ENCODE results near the gene ZHX3. TPM values are rescaled to one million over a fixed set of nuclear protein-coding genes. Genes with fewer than 3 reads are reported as not detected.

The ZHX3 gene
- total and polyA plus RNA-seq, 4 donors: 3.2 to 30.0 (median 8.0) TPM

DNA sequence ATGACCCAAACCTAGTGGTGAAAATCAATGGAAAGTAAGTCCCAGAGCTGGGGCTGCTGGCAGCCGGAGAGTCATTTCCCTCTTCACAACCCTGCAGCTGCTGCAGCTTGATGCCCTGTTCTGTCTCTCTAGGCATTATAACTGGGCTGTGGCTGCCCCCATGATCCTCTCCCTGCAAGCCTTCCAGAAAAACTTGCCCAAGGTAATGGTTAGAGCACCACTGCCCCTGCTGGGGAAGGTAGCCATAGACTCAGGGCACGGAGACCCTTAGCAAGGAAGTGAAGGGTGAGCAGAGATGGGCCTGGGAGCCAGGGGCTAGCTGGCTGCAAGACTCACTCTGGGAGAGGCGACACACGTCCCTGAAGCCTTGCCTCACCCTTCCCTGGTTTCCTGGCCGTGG is 35.1 kb upstream of the ZHX3 start:
- Histone ChIP-seq H3K9me3 (ENCODE audit: control insufficient read depth in 4 of 4, low read length in 3 of 4) (no peaks in the 10 kb centered on the region), H3K9ac (ENCODE audit: low read depth in 1 of 2, low read length in 2 of 2) (no peak overlapping the region), H3K36me3 (ENCODE audit: control insufficient read depth in 4 of 4, insufficient read depth in 3 of 4, low read depth in 1 of 4, low read length in 3 of 4) (peaks cover 5 to 68% (median 22%) of the 10 kb centered on the region in 4 donors), H3K27me3 (ENCODE audit: control insufficient read depth in 4 of 4, insufficient read depth in 4 of 4, low read length in 3 of 4) (no peaks in the 10 kb centered on the region), H3K4me3 (ENCODE audit: low read depth in 1 of 3, low read length in 3 of 3) (no peak overlapping the region), H3K27ac (ENCODE audit: low read depth in 1 of 2, low read length in 2 of 2) (no peak overlapping the region), H3K4me1 (ENCODE audit: control insufficient read depth in 4 of 4, insufficient read depth in 4 of 4, low read length in 3 of 4) (no peaks in the 10 kb centered on the region)
- WGBS: 88% methylated on average over 5 of the region's 5 CpGs
- no peak for TF ChIP-seq REST (IDR thresholded peaks at IDR 0.05)
- TF ChIP-seq JUND (IDR thresholded peaks at IDR 0.05): no peak
- TF ChIP-seq ATF3 (IDR thresholded peaks at IDR 0.05): no peak
- TF ChIP-seq GABPA (IDR thresholded peaks at IDR 0.05 in 1 of 2, conservative IDR thresholded peaks at IDR 0.05 in 1 of 2): no peak
- TF ChIP-seq EGR1 (IDR thresholded peaks at IDR 0.05; ENCODE audit: low read depth in 2 of 2): no peak
- no peak for TF ChIP-seq HNF4A (conservative IDR thresholded peaks at IDR 0.05)
- TF ChIP-seq HNF4G (IDR thresholded peaks at IDR 0.05): no peak
- TF ChIP-seq YY1 (IDR thresholded peaks at IDR 0.05): no peak
- no peak for TF ChIP-seq FOXA2 (IDR thresholded peaks at IDR 0.05)
- no peak for TF ChIP-seq FOXA1 (IDR thresholded peaks at IDR 0.05)
- no peak for TF ChIP-seq TAF1 (conservative IDR thresholded peaks at IDR 0.05)
- TF ChIP-seq, protein P1, sequence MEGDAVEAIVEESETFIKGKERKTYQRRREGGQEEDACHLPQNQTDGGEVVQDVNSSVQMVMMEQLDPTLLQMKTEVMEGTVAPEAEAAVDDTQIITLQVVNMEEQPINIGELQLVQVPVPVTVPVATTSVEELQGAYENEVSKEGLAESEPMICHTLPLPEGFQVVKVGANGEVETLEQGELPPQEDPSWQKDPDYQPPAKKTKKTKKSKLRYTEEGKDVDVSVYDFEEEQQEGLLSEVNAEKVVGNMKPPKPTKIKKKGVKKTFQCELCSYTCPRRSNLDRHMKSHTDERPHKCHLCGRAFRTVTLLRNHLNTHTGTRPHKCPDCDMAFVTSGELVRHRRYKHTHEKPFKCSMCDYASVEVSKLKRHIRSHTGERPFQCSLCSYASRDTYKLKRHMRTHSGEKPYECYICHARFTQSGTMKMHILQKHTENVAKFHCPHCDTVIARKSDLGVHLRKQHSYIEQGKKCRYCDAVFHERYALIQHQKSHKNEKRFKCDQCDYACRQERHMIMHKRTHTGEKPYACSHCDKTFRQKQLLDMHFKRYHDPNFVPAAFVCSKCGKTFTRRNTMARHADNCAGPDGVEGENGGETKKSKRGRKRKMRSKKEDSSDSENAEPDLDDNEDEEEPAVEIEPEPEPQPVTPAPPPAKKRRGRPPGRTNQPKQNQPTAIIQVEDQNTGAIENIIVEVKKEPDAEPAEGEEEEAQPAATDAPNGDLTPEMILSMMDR (IDR thresholded peaks at IDR 0.05; ENCODE audit: low read depth, low read length, missing input control): no peak
- no peak for TF ChIP-seq ZBTB33 (IDR thresholded peaks at IDR 0.05)
- DNase-seq (ENCODE audit: low spot score): no peak

- WGBS: 91% methylated on average over 4 of the region's 4 CpGs
- Histone ChIP-seq H3K27ac (ENCODE audit: low read depth in 1 of 2, low read length in 2 of 2) (no peak overlapping the region), H3K27me3 (ENCODE audit: control insufficient read depth in 4 of 4, insufficient read depth in 4 of 4, low read length in 3 of 4) (no peaks in the 10 kb centered on the region), H3K9me3 (ENCODE audit: control insufficient read depth in 4 of 4, low read length in 3 of 4) (no peaks in the 10 kb centered on the region), H3K36me3 (ENCODE audit: control insufficient read depth in 4 of 4, insufficient read depth in 3 of 4, low read depth in 1 of 4, low read length in 3 of 4) (peaks cover 5 to 72% (median 22%) of the 10 kb centered on the region in 4 donors), H3K4me1 (ENCODE audit: control insufficient read depth in 4 of 4, insufficient read depth in 4 of 4, low read length in 3 of 4) (no peaks in the 10 kb centered on the region), H3K9ac (ENCODE audit: low read depth in 1 of 2, low read length in 2 of 2) (no peak overlapping the region), H3K4me3 (ENCODE audit: low read depth in 1 of 3, low read length in 3 of 3) (no peak overlapping the region)
- TF ChIP-seq MAX (IDR thresholded peaks at IDR 0.05) (no peak), JUND (IDR thresholded peaks at IDR 0.05) (no peak), NR2F2 (IDR thresholded peaks at IDR 0.05) (no peak), YY1 (IDR thresholded peaks at IDR 0.05) (no peak), RXRA (IDR thresholded peaks at IDR 0.05) (no peak), GABPA (IDR thresholded peaks at IDR 0.05 in 1 of 2, conservative IDR thresholded peaks at IDR 0.05 in 1 of 2) (no peak), TAF1 (conservative IDR thresholded peaks at IDR 0.05) (no peak), SP1 (IDR thresholded peaks at IDR 0.05) (no peak), EGR1 (IDR thresholded peaks at IDR 0.05; ENCODE audit: low read depth in 2 of 2) (no peak), HNF4A (conservative IDR thresholded peaks at IDR 0.05) (no peak), ZBTB33 (IDR thresholded peaks at IDR 0.05) (no peak)
- TF ChIP-seq, protein P1 (IDR thresholded peaks at IDR 0.05; ENCODE audit: low read depth, low read length, missing input control): no peak
- DNase-seq (ENCODE audit: low spot score): no peak
Observed at GRCh38 chr20:41352106-41352505, 34.6 kb upstream of the ZHX3 start.

Data from liver (tissue), 9 donors.